HG03460 (cell line): ENCODE measurements around the gene SYNJ2.
"Not testable (repeated sequence)": the region's sequence is repeated elsewhere in the genome, so short reads cannot be mapped to it uniquely, and the experiment has no call there.

Experiments used
- ATAC-seq: cut with Tn5 transposase; IDR thresholded peaks from one replicate; pipeline ENCODE4 v1.9.1; 2021; ENCODE audit not compliant: unreplicated experiment

Gene SYNJ2

GRCh38 chr6:157956171-157956730 is 25.4 kb upstream of the SYNJ2 start:
- no peak for ATAC-seq

GRCh38 chr6:157959451-157960227 is 22.0 kb upstream of the SYNJ2 start:
- no peak for ATAC-seq

GRCh38 chr6:157961153-157961831 is 20.4 kb upstream of the SYNJ2 start:
- no peak for ATAC-seq

- no peak for ATAC-seq
These were observed 19.7 kb upstream of the SYNJ2 start for GRCh38 chr6:157961832-157962575.

- ATAC-seq: no peak
These were observed 18.9 kb upstream of the SYNJ2 start for GRCh38 chr6:157962601-157963302.

GRCh38 chr6:157964100-157964499 is 17.6 kb upstream of the SYNJ2 start:
- no peak for ATAC-seq

GRCh38 chr6:157965387-157965786 is 16.3 kb upstream of the SYNJ2 start:
- ATAC-seq: no peak

GRCh38 chr6:157966589-157966977 is 15.1 kb upstream of the SYNJ2 start:
- ATAC-seq: no peak

- ATAC-seq: no peak
These were observed 14.6 kb upstream of the SYNJ2 start for GRCh38 chr6:157967020-157967419.

GRCh38 chr6:157967486-157967885 is 14.2 kb upstream of the SYNJ2 start:
- no peak for ATAC-seq

- ATAC-seq: not testable (repeated sequence)
These were observed 9.5 kb upstream of the SYNJ2 start for GRCh38 chr6:157972177-157972576.

GRCh38 chr6:157974341-157974894 is 7.2 kb upstream of the SYNJ2 start:
- ATAC-seq: no peak

GRCh38 chr6:157974967-157975366 is 6.7 kb upstream of the SYNJ2 start:
- ATAC-seq: no peak

GRCh38 chr6:157975456-157975855 is 6.2 kb upstream of the SYNJ2 start:
- ATAC-seq: no peak

GRCh38 chr6:157976345-157977175 is 5.1 kb upstream of the SYNJ2 start:
- no peak for ATAC-seq

- ATAC-seq: no peak
These were observed 4.4 kb upstream of the SYNJ2 start for GRCh38 chr6:157977176-157977804.

GRCh38 chr6:157978021-157978783 is 3.5 kb upstream of the SYNJ2 start:
- ATAC-seq: no peak

GRCh38 chr6:157980288-157981131 is 1.2 kb upstream of the SYNJ2 start:
- ATAC-seq: peak; percentile 26
